ENCODE data around the gene TSC2.

Gene TSC2

DNA sequence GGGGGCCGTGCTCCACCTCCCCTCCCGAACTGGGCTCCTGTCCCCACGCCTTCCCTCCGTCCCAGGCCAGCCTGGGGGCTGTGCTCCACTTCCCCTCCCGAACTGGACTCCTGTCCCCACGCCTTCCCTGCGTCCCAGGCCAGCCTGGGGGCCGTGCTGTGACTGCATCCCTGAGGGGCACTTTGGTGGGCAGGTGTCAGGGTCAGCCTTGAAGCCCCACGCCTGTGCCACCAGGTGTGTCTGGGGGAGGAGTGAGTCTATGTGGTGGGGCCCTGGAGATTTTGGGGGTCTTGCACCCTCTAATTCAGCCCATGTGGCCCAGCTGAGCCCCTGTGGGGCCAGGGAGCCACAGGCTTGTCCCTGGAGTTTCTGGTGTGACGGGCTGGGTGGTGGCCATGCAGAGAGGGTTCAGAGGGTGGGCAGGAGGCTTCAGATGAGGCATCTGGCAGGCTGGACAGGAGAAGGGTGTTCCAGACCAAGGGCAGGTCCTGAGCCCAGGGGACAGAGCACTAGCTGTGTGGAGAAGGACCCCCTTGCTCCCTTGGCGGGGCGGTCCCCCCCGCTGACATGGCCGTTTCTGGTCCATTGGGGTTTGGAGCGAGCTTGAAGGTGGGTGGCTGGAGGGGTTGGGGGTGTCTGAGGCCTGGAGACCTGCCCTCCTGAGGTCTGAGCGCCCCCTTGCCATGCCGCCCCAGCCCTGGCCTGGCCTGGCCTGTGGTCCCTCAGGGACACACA is 12.9 kb upstream of the TSC2 start:
- FAIRE-seq = no peak
- TF ChIP-seq SPI1 (IDR thresholded peaks at IDR 0.05; ENCODE audit: low read depth, low read length) (no peak), PAX5 (IDR thresholded peaks at IDR 0.05; ENCODE audit: insufficient read depth, low read length, severe bottlenecking) (no peak), TAF1 (IDR thresholded peaks at IDR 0.05; ENCODE audit: low read depth, low read length) (no peak), POLR2A (IDR thresholded peaks at IDR 0.05; ENCODE audit: low read depth, low read length) (no peak), POLR2AphosphoS5 (IDR thresholded peaks at IDR 0.05; ENCODE audit: low read depth, low read length) (no peak), POU2F2 (IDR thresholded peaks at IDR 0.05; ENCODE audit: low read depth, low read length) (no peak)
- DNase-seq (ENCODE audit: insufficient read length, low spot score) = no peak

DNA sequence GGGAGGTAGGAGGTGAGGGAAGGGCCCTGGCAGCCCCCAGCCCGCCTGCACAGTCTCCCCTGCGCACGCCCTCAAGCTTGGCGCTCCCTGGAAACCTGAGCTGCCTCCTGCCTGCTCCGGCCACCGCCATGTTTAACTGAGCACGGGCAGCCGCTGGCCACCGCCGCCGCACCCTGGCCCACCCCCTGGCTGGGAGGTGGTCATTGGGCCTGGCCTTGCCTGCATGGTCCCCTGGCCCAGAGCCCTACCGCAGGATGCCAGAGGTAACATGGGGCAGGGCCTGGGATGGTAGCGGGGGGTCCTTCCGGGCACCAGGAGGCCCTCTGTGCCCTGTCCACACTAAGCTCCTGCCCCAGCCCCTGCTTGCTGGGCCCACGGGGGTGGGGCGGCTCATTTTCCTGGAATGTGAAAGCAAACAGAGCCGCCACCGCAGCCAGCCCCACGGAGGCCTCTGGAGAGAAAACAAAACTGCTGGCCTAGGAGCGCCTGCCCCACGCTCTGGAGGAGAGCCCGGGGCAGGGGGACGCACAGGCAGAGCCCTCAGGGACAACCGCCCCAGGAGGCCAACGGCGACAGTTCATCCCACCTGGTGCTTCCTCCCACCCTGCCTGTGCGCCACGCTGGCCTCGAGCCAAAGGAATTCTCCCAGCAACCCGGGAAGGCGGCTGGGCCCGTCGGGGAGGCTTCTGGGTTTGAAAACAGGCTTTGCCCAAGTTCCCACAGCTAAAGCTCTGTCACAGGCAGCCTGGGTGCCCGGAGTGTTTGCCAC is 12.2 kb upstream of the TSC2 start:
- DNase-seq (ENCODE audit: insufficient read length, low spot score) (no peak), FAIRE-seq (no peak)
- TF ChIP-seq POU2F2 (IDR thresholded peaks at IDR 0.05; ENCODE audit: low read depth, low read length) (no peak), POLR2A (IDR thresholded peaks at IDR 0.05; ENCODE audit: low read depth, low read length) (no peak), PAX5 (IDR thresholded peaks at IDR 0.05; ENCODE audit: insufficient read depth, low read length, severe bottlenecking) (no peak), POLR2AphosphoS5 (IDR thresholded peaks at IDR 0.05; ENCODE audit: low read depth, low read length) (no peak), TAF1 (IDR thresholded peaks at IDR 0.05; ENCODE audit: low read depth, low read length) (no peak), SPI1 (IDR thresholded peaks at IDR 0.05; ENCODE audit: low read depth, low read length) (no peak)

DNA sequence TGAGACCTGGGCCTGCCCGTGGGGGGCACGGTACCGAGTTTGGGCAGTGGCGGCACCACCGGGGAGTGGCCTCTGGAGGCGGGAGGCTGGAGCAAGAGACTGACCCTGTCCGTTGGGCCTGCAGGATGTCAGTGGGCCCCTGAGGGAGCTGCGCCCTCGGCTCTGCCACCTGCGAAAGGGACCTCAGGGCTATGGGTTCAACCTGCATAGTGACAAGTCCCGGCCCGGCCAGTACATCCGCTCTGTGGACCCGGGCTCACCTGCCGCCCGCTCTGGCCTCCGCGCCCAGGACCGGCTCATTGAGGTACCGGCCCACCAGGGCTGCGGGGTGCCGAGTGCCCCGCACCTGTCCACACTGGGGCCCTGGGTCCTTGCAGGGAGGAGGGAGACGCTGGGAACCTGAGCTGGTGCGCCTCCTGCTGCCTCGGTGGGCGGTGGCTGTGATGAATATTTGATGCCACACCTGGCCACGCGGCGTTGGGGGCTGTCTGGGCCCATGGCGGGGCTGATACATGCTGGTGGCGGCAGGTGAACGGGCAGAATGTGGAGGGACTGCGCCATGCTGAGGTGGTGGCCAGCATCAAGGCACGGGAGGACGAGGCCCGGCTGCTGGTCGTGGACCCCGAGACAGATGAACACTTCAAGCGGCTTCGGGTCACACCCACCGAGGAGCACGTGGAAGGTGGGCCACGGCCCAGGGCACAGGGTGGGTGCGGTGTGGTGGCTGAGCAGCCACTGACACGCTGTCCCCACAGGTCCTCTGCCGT is 11.4 kb upstream of the TSC2 start:
- TF ChIP-seq SPI1 (IDR thresholded peaks at IDR 0.05; ENCODE audit: low read depth, low read length) = no peak
- no peak for TF ChIP-seq TAF1 (IDR thresholded peaks at IDR 0.05; ENCODE audit: low read depth, low read length)
- no peak for TF ChIP-seq POLR2AphosphoS5 (IDR thresholded peaks at IDR 0.05; ENCODE audit: low read depth, low read length)
- no peak for TF ChIP-seq POU2F2 (IDR thresholded peaks at IDR 0.05; ENCODE audit: low read depth, low read length)
- TF ChIP-seq POLR2A (IDR thresholded peaks at IDR 0.05; ENCODE audit: low read depth, low read length) = no peak
- no peak for TF ChIP-seq PAX5 (IDR thresholded peaks at IDR 0.05; ENCODE audit: insufficient read depth, low read length, severe bottlenecking)
- FAIRE-seq = no peak

DNA sequence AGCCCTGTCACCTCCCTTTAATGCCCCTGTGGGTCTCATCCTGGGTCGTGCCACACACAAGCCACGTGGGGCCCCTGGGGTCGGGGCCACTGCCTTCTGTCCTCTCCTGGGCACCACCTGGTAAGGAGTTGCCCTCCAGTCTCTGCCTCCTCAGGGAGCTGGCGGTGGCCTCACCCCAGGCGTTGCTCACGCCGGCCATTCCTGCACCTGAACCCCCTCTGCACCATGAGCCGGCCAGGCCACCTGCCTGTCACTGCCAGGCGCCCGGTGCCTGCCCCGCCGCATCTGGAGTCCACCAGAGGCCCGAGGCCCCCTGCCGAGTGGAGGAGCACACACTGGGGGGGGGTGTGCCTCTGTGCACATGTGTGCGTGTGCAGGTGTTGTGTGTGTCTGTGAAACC is 10.7 kb upstream of the TSC2 start:
- TF ChIP-seq POU2F2 (IDR thresholded peaks at IDR 0.05; ENCODE audit: low read depth, low read length) (no peak), TAF1 (IDR thresholded peaks at IDR 0.05; ENCODE audit: low read depth, low read length) (no peak), SPI1 (IDR thresholded peaks at IDR 0.05; ENCODE audit: low read depth, low read length) (no peak), POLR2A (IDR thresholded peaks at IDR 0.05; ENCODE audit: low read depth, low read length) (no peak), POLR2AphosphoS5 (IDR thresholded peaks at IDR 0.05; ENCODE audit: low read depth, low read length) (no peak), PAX5 (IDR thresholded peaks at IDR 0.05; ENCODE audit: insufficient read depth, low read length, severe bottlenecking) (no peak)
- DNase-seq (ENCODE audit: insufficient read length, low spot score) (no peak), FAIRE-seq (no peak)

More for the DNA sequence above, 11.4 kb upstream of the TSC2 start:
- no peak for DNase-seq (ENCODE audit: insufficient read length, low spot score)

DNA sequence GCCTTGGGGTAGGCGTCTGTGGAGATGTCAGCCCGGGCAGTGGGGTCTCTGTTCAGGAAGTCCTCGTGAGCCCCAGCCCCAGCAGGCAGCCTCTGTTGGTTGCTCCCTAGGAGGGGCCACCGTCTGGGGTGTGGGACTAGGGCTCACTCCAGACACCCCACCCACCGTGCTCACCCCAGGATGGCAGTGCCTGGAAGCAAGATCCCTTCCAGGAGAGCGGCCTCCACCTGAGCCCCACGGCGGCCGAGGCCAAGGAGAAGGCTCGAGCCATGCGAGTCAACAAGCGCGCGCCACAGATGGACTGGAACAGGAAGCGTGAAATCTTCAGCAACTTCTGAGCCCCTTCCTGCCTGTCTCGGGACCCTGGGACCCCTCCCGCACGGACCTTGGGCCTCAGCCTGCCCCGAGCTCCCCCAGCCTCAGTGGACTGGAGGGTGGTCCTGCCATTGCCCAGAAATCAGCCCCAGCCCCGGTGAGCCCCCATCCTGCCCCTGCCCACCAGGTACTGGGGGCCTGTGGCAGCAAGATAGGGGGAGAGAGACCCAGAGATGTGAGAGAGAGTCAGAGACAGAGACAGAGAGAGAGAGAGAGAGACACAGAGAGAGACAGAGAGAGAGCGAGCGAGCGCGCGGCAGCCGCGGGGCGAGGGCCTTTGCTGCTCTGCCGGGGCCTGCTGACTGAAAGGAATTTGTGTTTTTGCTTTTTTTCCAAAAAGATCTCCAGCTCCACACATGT is 10.0 kb upstream of the TSC2 start:
- DNase-seq (ENCODE audit: insufficient read length, low spot score) = no peak
- TF ChIP-seq SPI1 (IDR thresholded peaks at IDR 0.05; ENCODE audit: low read depth, low read length) = no peak
- no peak for TF ChIP-seq POU2F2 (IDR thresholded peaks at IDR 0.05; ENCODE audit: low read depth, low read length)
- no peak for TF ChIP-seq PAX5 (IDR thresholded peaks at IDR 0.05; ENCODE audit: insufficient read depth, low read length, severe bottlenecking)
- TF ChIP-seq POLR2AphosphoS5 (IDR thresholded peaks at IDR 0.05; ENCODE audit: low read depth, low read length) = no peak
- FAIRE-seq = no peak

DNA sequence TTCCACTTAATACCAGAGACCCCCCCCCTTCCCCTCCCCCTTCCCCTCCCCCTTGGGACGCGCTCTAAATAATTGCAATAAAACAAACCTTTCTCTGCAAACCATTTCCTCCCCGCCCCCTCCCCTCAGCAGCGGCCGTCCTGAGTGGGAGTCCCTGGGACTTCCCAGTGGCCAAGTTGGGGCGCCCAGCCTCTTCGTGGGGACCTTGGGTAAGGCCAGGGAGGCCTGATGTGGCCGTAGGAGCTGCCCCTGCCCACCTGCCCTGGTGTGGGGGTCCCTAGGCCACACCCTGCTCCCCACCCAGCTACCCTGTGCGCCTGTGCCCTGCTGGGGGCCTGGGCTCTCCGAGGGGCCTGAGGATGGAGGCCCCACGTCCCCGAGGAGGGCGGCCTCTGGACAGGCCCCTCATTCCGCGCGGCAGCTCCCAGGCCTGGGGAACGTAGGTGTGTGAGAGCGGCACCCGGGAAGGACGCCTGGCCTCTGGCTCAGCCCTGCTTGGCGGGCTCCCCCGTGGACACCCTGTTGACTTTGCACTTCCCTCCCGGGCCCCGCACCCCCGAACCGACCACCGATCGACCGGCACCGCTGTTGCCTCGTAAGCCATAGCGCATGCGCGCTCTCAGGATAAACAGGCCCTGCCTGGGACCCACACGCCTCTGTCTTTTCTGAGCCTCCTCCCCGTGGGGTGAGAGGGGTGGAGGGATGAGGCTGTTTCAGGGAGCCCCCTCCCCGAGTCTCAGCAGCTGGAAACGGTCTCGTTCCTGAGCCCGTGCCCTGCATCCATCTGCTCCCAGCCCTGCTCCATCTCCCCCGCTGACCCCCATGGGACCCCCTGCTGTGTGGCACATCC is 9.2 kb upstream of the TSC2 start:
- FAIRE-seq = no peak
- no peak for DNase-seq (ENCODE audit: insufficient read length, low spot score)
- TF ChIP-seq POU2F2 (IDR thresholded peaks at IDR 0.05; ENCODE audit: low read depth, low read length) = no peak
- no peak for TF ChIP-seq PAX5 (IDR thresholded peaks at IDR 0.05; ENCODE audit: insufficient read depth, low read length, severe bottlenecking)
- TF ChIP-seq POLR2A (IDR thresholded peaks at IDR 0.05; ENCODE audit: low read depth, low read length) = no peak
- TF ChIP-seq SPI1 (IDR thresholded peaks at IDR 0.05; ENCODE audit: low read depth, low read length) = no peak
- no peak for TF ChIP-seq TAF1 (IDR thresholded peaks at IDR 0.05; ENCODE audit: low read depth, low read length)
- no peak for TF ChIP-seq POLR2AphosphoS5 (IDR thresholded peaks at IDR 0.05; ENCODE audit: low read depth, low read length)

DNA sequence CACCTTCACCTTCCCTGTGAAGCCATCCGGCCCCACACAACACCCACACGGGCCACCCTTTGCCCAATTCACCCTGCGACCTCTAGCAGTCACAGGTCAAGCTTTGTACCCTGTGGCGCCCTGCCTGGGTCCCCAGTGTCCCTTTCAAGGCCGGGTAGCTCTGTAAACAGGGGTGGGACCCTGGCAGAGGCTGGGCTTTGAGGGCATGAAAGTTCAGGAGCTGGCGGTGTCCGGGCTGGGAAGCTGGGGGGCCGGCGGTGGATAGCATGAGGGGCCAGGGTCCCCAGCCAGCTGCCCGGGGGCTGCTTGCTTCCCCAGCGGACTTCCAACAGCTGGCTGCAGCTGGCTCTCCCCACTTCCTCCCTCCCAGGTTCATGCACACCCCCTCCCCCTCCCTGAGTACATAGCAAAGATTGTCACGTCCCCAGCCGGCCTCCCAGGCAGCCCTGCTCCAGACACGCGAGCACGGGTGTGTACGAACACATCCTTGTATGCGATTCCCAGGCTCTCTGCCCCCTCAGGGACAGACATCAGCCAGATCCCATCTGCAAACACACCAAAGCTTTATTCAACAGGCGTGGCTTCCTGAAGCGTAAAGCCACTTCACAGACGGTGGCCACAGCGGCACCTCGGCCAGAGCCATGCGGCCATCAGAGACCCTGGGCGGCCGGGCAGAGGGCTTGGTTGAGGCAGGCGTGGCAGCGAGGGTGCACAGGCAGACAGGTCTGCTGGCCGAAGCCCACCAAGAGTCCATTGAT is 8.3 kb upstream of the TSC2 start:
- FAIRE-seq = no peak
- TF ChIP-seq TAF1 (IDR thresholded peaks at IDR 0.05; ENCODE audit: low read depth, low read length) (no peak), POLR2AphosphoS5 (IDR thresholded peaks at IDR 0.05; ENCODE audit: low read depth, low read length) (no peak), PAX5 (IDR thresholded peaks at IDR 0.05; ENCODE audit: insufficient read depth, low read length, severe bottlenecking) (no peak), POLR2A (IDR thresholded peaks at IDR 0.05; ENCODE audit: low read depth, low read length) (no peak), POU2F2 (IDR thresholded peaks at IDR 0.05; ENCODE audit: low read depth, low read length) (no peak), SPI1 (IDR thresholded peaks at IDR 0.05; ENCODE audit: low read depth, low read length) (no peak)
- no peak for DNase-seq (ENCODE audit: insufficient read length, low spot score)
